Measurements from ENCODE around the gene MLYCD.
A peak's percentile ranks its signal among the peaks of the same experiment; 100 is the strongest.
"Not testable (repeated sequence)": the region's sequence is repeated elsewhere in the genome, so short reads cannot be mapped to it uniquely, and the experiment has no call there.

The MLYCD gene

GRCh38 chr16:83942074-83942473 lies 43.2 kb downstream of the MLYCD start:
- no peak for DNase-seq

GRCh38 chr16:83942815-83943515 lies 44.0 kb downstream of the MLYCD start:
- no peak for DNase-seq

DNA sequence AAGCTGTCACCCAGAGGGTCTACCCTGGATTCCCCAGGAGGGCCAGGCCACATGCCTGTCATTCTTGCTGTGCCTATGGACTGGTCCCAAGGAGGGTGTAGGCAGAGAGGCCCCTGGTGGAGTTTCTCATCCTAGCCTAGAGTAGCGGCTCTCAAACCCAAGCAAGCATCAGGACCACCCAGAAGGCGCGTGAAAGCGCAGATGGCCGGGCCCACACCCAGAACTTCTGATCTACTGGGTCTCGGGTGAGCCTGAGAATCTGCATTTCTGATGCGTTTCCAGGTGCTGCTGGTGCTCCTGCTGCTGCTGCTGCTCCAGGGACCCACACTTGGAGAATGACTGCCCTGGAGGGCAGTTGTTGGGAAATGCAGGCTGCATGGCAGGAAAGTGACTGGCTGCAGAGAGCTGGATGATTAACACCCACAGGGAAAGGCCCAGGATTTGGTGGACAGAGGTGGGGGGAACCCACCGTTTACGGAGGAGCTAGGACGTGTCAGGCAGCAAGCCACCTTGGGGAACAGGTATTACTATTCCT lies 44.7 kb downstream of the MLYCD start:
- DNase-seq: no peak

DNA sequence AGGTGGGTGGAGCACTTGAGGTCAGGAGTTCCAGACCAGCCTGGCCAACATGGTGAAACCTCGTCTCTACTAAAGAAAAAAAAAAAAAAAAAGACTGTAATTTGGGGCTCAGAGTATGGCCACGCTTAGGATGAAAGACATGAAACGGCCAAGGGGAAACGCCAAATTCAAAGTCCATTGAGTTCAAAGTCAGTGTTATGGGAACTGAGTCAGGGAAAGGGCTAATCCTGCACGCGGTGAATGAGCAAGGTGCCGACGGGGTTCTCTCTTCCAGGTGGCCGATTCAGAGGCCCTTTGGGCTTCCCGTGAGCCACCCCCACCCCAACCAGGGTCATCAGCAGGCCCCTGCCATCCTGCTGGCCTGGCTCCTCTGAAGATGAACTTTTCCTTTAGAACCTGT lies 46.7 kb downstream of the MLYCD start:
- no peak for DNase-seq

- no peak for DNase-seq
These were observed 47.4 kb downstream of the MLYCD start for GRCh38 chr16:83946154-83946780.

GRCh38 chr16:83946781-83947566 lies 48.1 kb downstream of the MLYCD start:
- no peak for DNase-seq

DNA sequence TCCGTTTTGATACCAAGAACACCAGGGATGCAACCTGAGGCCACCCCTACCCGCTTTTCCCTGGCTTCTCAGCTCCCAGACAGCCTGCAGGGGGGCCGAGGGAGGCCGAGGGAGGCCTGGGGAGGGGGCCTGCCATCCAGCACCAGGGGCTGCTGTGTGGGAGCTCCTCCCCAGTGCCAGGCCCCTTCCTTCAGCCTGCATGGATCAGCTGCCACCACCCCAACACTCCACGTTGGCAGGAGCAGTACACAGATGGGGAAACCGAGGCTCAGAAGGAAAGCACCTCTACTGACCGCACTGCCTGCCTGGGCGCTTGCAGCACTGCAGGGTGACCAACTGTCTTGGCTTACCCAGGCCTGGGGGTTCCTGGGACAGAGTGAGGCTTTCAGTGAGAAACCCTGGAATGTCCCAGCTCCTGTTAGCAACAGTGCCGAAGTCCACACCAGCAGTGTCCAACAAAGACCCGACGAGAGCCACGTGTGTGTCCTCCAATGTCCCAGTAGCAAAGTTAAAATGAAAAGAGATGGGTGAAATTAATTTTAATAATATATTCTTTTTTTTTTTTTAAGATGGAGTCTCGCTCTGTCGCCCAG lies 48.8 kb downstream of the MLYCD start:
- no peak for DNase-seq

GRCh38 chr16:83948914-83949723 lies 50.2 kb downstream of the MLYCD start:
- DNase-seq: no peak

DNA sequence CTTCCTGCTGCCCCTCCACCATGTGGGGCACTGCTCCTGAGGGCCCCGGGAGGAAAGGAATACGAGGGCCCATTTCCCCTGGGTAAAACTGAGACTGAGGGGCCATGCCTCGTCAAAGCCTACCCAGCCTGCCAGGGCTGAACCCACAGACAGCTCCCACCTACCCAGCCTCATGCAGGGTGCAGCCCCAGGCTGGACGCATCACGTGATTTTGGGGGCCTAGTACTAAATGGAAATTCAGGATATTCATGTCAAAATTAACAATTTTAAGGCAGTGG lies 50.7 kb downstream of the MLYCD start:
- DNase-seq: no peak

DNA sequence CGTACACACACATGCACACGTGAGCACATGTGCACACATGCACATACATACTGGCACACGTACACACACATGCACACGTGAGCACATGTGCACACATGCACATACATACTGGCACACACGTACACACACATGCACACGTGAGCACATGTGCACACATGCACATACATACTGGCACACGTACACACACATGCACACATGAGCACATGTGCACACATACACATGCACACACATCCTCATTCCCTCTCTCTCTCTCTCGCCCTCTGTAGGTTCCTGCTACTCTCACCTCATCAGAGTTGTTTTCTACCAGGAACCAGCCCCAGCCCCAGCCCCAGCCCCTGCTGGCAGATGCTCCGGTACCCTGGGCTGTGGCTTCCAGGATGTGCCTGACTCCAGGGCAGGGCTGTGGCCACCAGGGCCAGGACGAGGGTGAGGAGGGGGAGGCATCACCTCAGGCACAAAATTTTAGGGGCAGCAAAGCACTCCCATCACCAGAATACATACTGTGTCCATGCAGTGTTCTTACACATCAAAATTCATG lies 52.0 kb downstream of the MLYCD start:
- not testable (repeated sequence) for DNase-seq

DNA sequence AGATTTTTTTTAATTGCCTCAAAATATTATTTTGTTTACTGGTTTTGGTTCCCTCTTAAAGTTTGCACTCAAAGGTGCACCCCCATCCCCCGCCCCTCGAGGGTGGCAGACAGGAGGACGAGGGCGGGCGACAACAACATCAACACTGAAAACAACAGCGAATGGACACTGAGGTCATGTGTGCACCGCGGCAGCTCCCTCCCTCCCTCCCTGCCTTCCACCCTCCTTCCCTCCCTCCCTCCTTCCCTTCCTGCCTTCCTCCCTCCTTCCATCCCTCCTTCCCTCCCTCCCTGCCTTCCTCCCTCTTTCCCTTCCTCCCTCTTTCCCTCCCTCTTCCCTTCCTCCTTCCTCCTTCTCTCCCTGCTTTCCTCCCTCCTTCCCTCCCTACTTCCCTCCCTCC lies 52.6 kb downstream of the MLYCD start:
- no peak for DNase-seq

GRCh38 chr16:83952587-83952939 lies 53.6 kb downstream of the MLYCD start:
- no peak for DNase-seq

- peak; percentile 67 for DNase-seq
These were observed 54.3 kb downstream of the MLYCD start, which contains the start of gene OSGIN1 for GRCh38 chr16:83952940-83953795. Gene OSGIN1, plus strand, starts transcription at chr16:83953240. Its CDS starts 4,432 bp downstream, at chr16:83957672.

DNA sequence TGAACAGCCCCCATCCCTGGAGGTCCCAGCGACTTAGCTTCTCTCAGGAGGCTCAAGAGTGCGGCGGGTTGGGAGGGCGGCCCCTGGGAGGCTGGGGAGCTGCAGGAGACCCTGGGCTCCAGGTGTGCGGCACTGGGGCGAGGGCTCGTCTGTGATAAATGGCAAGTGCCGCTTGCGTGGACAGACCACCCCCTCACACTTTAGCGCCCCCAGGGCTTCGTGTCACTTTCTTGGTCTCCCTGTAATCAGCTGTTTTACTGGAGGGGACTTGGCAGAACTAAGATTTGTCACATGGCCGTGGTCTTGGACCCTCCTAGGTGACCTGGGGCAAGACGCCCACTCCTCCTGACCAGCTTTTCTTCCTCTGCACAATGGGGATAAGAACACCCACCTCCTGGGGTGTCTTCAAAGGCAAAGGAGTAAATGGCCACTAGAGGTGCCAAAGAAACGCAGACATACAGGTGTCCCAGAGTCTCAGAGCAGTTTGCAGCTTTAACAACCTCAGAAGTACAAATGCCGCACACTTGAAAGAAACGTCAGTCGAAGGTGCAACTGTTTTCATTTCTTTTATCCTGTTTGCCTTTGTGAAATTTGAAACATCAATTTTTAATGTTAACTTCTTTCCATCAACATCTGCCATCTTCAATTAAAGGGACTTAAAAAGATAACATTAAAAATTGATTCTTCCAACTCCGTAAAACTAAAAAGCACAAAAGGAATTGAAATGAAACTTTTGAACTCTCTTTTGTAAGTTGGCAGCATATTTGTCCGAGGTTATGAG lies 55.1 kb downstream of the MLYCD start:
- no peak for DNase-seq

DNA sequence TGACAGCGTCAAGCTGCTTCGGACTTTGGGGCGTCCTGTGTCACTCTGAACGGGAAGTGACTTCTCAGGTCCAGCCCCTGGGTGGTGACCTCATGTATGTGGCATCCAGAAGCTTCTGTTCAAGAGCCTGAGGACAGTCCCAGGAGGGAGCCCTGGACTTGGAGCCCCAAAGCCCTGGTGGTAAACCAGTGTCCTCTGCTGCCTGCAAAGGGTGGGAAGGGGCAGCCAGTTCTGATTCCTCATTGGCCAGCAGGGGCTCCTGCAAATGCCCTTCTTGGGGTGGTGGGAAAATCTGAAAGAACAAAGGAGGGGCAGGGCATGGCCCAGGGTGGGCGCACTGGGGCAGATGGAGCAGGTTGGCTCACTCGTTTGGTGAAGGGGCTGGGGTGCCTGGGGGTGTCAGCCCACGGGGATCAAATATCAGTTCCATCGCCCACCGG lies 55.7 kb downstream of the MLYCD start:
- no peak for DNase-seq

DNA sequence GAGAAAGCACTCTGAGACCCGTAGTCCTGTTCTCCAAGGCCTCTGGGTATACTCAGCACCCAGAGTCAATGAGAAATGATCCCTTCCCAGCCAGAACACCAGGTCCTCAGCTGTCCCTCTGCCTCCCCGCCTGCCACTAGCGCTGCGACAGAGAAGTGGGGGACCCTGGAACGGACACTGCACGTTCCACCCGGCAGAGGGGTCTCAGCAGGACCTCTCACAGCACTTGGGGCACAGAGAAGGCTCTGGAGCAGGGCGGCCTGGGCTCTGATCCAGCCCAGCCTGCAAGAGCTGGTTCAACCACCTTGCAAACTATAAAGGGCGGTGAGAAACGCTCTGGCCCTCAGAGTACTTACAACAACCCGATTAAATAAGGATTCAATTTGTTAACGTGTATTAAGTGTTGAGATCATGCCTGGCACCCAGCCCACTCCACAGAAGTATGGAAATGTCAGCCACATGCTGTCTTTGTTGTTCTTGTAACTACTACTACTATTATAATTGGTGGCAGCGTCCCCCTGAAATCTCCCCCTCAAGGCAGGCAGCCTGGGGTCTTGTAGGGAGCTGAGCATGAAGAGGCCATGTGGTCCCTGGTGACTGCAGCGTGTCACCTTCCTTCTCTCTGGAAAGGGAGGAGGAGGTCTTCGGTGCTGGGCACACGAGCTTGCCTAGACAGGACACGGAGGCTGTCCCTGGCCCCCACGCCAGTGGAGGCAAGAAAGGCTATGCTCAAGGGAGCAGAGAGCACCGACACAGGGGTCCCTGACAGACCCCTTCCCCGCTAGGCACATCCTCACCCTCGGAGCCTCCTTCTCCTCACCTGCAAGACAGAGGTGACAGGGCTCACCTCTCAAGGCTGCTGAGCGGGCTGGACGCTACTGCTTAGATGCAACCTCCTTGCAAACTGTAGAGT lies 56.6 kb downstream of the MLYCD start:
- DNase-seq: no peak

- DNase-seq: peak; percentile 41
These were observed 57.7 kb downstream of the MLYCD start for GRCh38 chr16:83956336-83957289.

- no peak for DNase-seq
These were observed 58.5 kb downstream of the MLYCD start for GRCh38 chr16:83957296-83957855.

All from NK-92 treated with Interleukin-12 subunit alpha and Interleukin-12 subunit beta, amount 100 ng/mL, for 24 hours (cell line).